Gastroesophageal sphincter (tissue), 3 donors: Measurements from ENCODE around the gene A4GALT.

Experiments
- EP300 ChIP-seq: sonication (generic); formaldehyde crosslinking; IDR thresholded peaks from one replicate; pipeline ENCODE4 v1.6.1; 2017; ENCODE audit warnings: antibody characterized with exemption, mild to moderate bottlenecking
- POLR2A ChIP-seq, 2 donors: fragments of 450-650 bp; IDR thresholded peaks; one replicate each; pipeline ENCODE4 v1.6.1; 2017; ENCODE audit warnings: antibody characterized with exemption in 2 of 2, mild to moderate bottlenecking in 2 of 2, moderate library complexity in 1 of 2
- POLR2AphosphoS5 ChIP-seq: sonication (generic); formaldehyde crosslinking; IDR thresholded peaks from one replicate; pipeline ENCODE4 v1.6.1; 2017; ENCODE audit warnings: antibody characterized with exemption
- TF ChIP-seq, protein P1 (sequence below), 4 experiments: fragments of 200-600 bp in 2 of 4; fragments of 450-650 bp in 2 of 4; sonication (generic) in 1 of 4; IDR thresholded peaks; one replicate each; pipeline ENCODE4 v1.5.1; 2017 to 2019; ENCODE audit warnings: antibody characterized with exemption in 4 of 4, mild to moderate bottlenecking in 2 of 4, moderate library complexity in 2 of 4

- TF ChIP-seq, protein P1, sequence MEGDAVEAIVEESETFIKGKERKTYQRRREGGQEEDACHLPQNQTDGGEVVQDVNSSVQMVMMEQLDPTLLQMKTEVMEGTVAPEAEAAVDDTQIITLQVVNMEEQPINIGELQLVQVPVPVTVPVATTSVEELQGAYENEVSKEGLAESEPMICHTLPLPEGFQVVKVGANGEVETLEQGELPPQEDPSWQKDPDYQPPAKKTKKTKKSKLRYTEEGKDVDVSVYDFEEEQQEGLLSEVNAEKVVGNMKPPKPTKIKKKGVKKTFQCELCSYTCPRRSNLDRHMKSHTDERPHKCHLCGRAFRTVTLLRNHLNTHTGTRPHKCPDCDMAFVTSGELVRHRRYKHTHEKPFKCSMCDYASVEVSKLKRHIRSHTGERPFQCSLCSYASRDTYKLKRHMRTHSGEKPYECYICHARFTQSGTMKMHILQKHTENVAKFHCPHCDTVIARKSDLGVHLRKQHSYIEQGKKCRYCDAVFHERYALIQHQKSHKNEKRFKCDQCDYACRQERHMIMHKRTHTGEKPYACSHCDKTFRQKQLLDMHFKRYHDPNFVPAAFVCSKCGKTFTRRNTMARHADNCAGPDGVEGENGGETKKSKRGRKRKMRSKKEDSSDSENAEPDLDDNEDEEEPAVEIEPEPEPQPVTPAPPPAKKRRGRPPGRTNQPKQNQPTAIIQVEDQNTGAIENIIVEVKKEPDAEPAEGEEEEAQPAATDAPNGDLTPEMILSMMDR (IDR thresholded peaks at IDR 0.05) = no peak
- TF ChIP-seq POLR2AphosphoS5 (peak; percentile 98), EP300 (peak; percentile 4), POLR2A (IDR thresholded peaks at IDR 0.05) (no peak)
Observed at GRCh38 chr22:42697542-42698013, 23.1 kb downstream of the A4GALT start.
